GM12878 (cell line): ENCODE data around the gene AJUBA. TPM values are rescaled to one million over a fixed set of nuclear protein-coding genes. Genes with fewer than 3 reads are reported as not detected.

Experiments used
- ASH2L ChIP-seq: fragments of 300-600, 200-600 bp; sonication (generic); IDR thresholded peaks from 2 replicates; pipeline ENCODE4 v1.6.1; 2017; ENCODE audit warnings: low read depth, mild to moderate bottlenecking, borderline replicate concordance
- ATF7 ChIP-seq: fragments of 450-650 bp; IDR thresholded peaks from 2 replicates; pipeline ENCODE4 v1.6.1; 2016; ENCODE audit warnings: low read depth, mild to moderate bottlenecking
- BHLHE40 ChIP-seq, 2 experiments: fragments of 450-650 bp in 1 of 2; IDR thresholded peaks; 2 replicates each; pipeline ENCODE4 v1.6.1; 2011 to 2017; ENCODE audit warnings: low read depth in 2 of 2, borderline replicate concordance in 1 of 2, improper control_type of control experiment in 1 of 2, low read length in 1 of 2, mild to moderate bottlenecking in 1 of 2
- CBFB ChIP-seq: IDR thresholded peaks from 2 replicates; pipeline ENCODE4 v1.6.1; 2016; ENCODE audit warnings: antibody characterized with exemption, low read depth
- CHD4 ChIP-seq: fragments of 200-600 bp; sonication (generic); IDR thresholded peaks from 2 replicates; pipeline ENCODE4 v1.6.1; 2016; ENCODE audit warnings: mild to moderate bottlenecking
- DPF2 ChIP-seq: fragments of 450-650 bp; IDR thresholded peaks from 2 replicates; pipeline ENCODE4 v1.6.1; 2017; ENCODE audit warnings: mild to moderate bottlenecking
- ESRRA ChIP-seq: IDR thresholded peaks from 2 replicates; pipeline ENCODE4 v1.6.1; 2012; ENCODE audit warnings: mild to moderate bottlenecking, low read length, improper control_type of control experiment
- FOS ChIP-seq: IDR thresholded peaks from 3 replicates; pipeline ENCODE4 v1.6.1; 2011; ENCODE audit warnings: borderline replicate concordance; ENCODE audit not compliant: insufficient read length; ENCODE audit errors: extremely low read depth
- FOXM1 ChIP-seq: IDR thresholded peaks from 2 replicates; pipeline ENCODE4 v1.6.1; 2012; ENCODE audit warnings: low read depth, mild to moderate bottlenecking, inconsistent platforms, low read length, moderate library complexity
- GABPA ChIP-seq: IDR thresholded peaks from 2 replicates; pipeline ENCODE4 v1.6.1; 2014; ENCODE audit warnings: antibody characterized with exemption, low read depth, mild to moderate bottlenecking, inconsistent platforms
- HDAC6 ChIP-seq: fragments of 200-600 bp; sonication (generic); IDR thresholded peaks from one replicate; pipeline ENCODE4 v1.8.0; 2017; ENCODE audit warnings: antibody characterized with exemption; ENCODE audit not compliant: unreplicated experiment
- IRF3 ChIP-seq: fragments of 450-650 bp; IDR thresholded peaks from 2 replicates; pipeline ENCODE4 v1.6.1; 2014; ENCODE audit warnings: mild to moderate bottlenecking
- KAT2A ChIP-seq: conservative IDR thresholded peaks from 2 replicates; pipeline ENCODE4 v1.6.1; 2011; ENCODE audit warnings: low read depth, low read length; ENCODE audit not compliant: control insufficient read depth
- MLLT1 ChIP-seq: fragments of 450-650 bp; IDR thresholded peaks from 2 replicates; pipeline ENCODE4 v1.6.1; 2016; ENCODE audit warnings: mild to moderate bottlenecking
- MXI1 ChIP-seq: fragments of 150-350 bp; IDR thresholded peaks from 2 replicates; pipeline ENCODE4 v1.6.1; 2011; ENCODE audit warnings: low read depth, mild to moderate bottlenecking, inconsistent platforms, low read length, improper control_type of control experiment
- MYB ChIP-seq: fragments of 150-350 bp; IDR thresholded peaks from 2 replicates; pipeline ENCODE4 v1.6.1; 2014; ENCODE audit warnings: mild to moderate bottlenecking, low read depth, low read length, borderline replicate concordance
- MYC ChIP-seq: IDR thresholded peaks from 2 replicates; pipeline ENCODE4 v1.6.1; 2011; ENCODE audit warnings: mild to moderate bottlenecking, low read length, moderate library complexity, inconsistent platforms; ENCODE audit not compliant: insufficient read depth, insufficient replicate concordance, insufficient read length, severe bottlenecking
- NFYB ChIP-seq: IDR thresholded peaks from 2 replicates; pipeline ENCODE4 v1.6.1; 2011; ENCODE audit warnings: low read depth, mild to moderate bottlenecking, low read length, improper control_type of control experiment, moderate library complexity; ENCODE audit not compliant: insufficient read depth
- PBX3 ChIP-seq: IDR thresholded peaks from 2 replicates; pipeline ENCODE4 v1.6.1; 2011; ENCODE audit warnings: mild to moderate bottlenecking, low read depth, low read length, moderate library complexity; ENCODE audit not compliant: insufficient replicate concordance
- PML ChIP-seq: IDR thresholded peaks from 2 replicates; pipeline ENCODE4 v1.6.1; 2012; ENCODE audit warnings: low read length, inconsistent platforms
- RUNX3 ChIP-seq: IDR thresholded peaks from 2 replicates; pipeline ENCODE4 v1.6.1; 2012; ENCODE audit warnings: low read length, inconsistent platforms
- TCF3 ChIP-seq: IDR thresholded peaks from 2 replicates; pipeline ENCODE4 v1.6.1; 2012; ENCODE audit warnings: low read depth, mild to moderate bottlenecking, low read length, borderline replicate concordance; ENCODE audit not compliant: insufficient read depth
- YBX1 ChIP-seq: fragments of 450-650 bp; IDR thresholded peaks from 2 replicates; pipeline ENCODE4 v1.6.1; 2016; ENCODE audit warnings: antibody characterized with exemption
- ZBED1 ChIP-seq: IDR thresholded peaks from 2 replicates; pipeline ENCODE4 v1.6.1; 2016; ENCODE audit warnings: borderline replicate concordance
- ZBTB33 ChIP-seq: fragments of 450-650 bp; IDR thresholded peaks from 2 replicates; pipeline ENCODE4 v1.6.1; 2017; ENCODE audit warnings: mild to moderate bottlenecking
- polyA plus RNA-seq, 11 experiments: library from polyadenylated mRNA; depleted of rRNA in 4 of 11; unstranded in 6 of 11; stranded (reverse) in 5 of 11; fragments of >200 nt; fragmentation: Nextera tagmentation in 4 of 11; fragmentation: Illumina TruSeq in 1 of 11; extraction: Ambion mirVana in 4 of 11; extraction: Trizol in 1 of 11; gene quantifications; 1 replicate in 1 of 11; 2 replicates in 10 of 11; pipeline versions ENCODE4 v1.2.1 to v1.2.3, GENCODE V29; 2011 to 2016; ENCODE audit warnings: inconsistent platforms in 2 of 11, missing spikeins in 2 of 11, low read depth in 1 of 11
- total RNA-seq, 4 experiments: library from RNA; depleted of rRNA in 3 of 4; stranded (reverse); fragments of >200 nt in 3 of 4; fragmentation: Illumina TruSeq in 1 of 4; extraction: Trizol in 1 of 4; gene quantifications; 2 replicates each; pipeline versions ENCODE4 v1.2.1 to v1.2.3, GENCODE V29; 2013 to 2021

AJUBA gene
- total and polyA plus RNA-seq, 10 of the 15 experiments (the other 5 are each of a cell fraction or from before 2014, with no cell fraction given), result 0.03 to 18.1 (median 0.36) TPM; not detected in 1

- TF ChIP-seq HDAC6 (no peak), YBX1 (no peak), ATF7 (no peak), FOS (no peak), PML (no peak), ASH2L (no peak), MYB (no peak), TCF3 (no peak), GABPA (no peak), RUNX3 (no peak), IRF3 (no peak), MXI1 (peak; percentile 76), DPF2 (0 out of 2 replicates have a peak, but pooled peaks have one; percentile 63), ZBTB33 (no peak), MYC (no peak), NFYB (peak; percentile 60; the same call in 1 of the 2 replicates), CHD4 (no peak), KAT2A (no peak), BHLHE40 (IDR thresholded peaks at IDR 0.05; ENCODE audit: borderline replicate concordance in 1 of 2, low read depth in 2 of 2, low read length in 1 of 2) (peak; percentile 29 to 77), CBFB (no peak), PBX3 (no peak), MLLT1 (no peak), FOXM1 (no peak), ZBED1 (no peak), ESRRA (no peak)
Measured at GRCh38 chr14:23009939-23010726, 27.8 kb upstream of the AJUBA start, which contains the start of gene C14orf93 (continued).
